Measurements from ENCODE around the gene APOE. TPM values are rescaled to one million over a fixed set of nuclear protein-coding genes. Genes with fewer than 3 reads are reported as not detected.
"Not testable (repeated sequence)": the region's sequence is repeated elsewhere in the genome, so short reads cannot be mapped to it uniquely, and the experiment has no call there.

APOE gene
- 59.9 TPM for total RNA-seq

- DNase-seq, result no peak
Observed at GRCh38 chr19:44905437-44906160, at the start of gene APOE. APOE (plus strand) TSS chr19:44905796; CDS start chr19:44906625, 829 bp downstream.

DNA sequence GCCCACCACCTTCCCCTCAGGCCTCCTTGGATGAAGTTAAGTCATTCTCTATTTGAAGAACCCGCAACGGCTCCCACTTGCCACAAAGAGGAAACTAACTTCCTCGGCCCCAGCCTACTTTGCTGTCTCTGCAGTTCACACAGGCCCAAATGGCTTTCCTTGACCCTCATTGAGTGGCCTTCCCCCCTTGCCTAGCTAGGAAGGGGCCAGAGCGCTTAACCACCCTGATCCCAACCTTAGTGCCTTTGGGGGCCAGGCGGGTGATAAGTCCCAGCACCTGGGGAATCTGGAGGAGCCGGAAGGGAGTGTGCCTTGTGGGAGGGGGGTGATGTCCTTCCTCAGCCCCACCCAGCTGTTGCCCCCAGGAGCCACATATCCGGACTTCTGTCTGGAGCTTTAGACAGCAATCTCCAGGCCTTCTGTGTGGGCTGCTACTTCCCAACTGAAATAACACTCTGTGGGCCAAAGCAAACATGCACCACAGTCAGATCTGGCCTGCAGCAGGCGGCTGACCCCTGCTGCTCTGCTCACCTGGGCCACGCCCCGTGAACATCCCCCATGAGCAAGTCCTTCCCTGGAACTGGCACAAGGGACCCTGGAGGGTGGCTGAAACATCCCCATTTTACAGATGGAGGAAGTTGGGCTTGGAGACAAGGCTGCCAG lies 49.0 kb upstream of the APOE start:
- DNase-seq, result no peak

- DNase-seq, result no peak
Observed at GRCh38 chr19:44857837-44858236, 47.8 kb upstream of the APOE start.

DNA sequence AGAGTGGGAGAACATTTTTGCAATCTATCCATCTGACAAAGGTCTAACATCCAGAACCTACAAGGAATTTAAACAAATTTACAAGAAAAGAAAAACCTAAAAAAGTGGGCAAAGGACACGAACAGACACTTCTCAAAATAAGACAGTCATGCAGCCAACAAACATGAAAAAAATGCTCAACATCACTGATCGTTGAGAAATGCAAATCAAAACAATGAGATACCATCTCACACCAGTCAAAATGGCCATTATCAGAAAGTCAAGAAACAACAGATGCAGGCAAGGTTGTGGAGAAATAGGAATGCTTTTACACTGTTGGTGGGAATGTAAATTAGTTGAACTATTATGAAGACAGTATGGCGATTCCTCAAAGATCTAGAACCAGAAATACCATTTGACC lies 44.0 kb upstream of the APOE start:
- DNase-seq, result not testable (repeated sequence)

- no peak for DNase-seq
Observed at GRCh38 chr19:44863990-44864389, 41.6 kb upstream of the APOE start.

- DNase-seq, result no peak
Observed at GRCh38 chr19:44865196-44865767, 40.3 kb upstream of the APOE start.

DNA sequence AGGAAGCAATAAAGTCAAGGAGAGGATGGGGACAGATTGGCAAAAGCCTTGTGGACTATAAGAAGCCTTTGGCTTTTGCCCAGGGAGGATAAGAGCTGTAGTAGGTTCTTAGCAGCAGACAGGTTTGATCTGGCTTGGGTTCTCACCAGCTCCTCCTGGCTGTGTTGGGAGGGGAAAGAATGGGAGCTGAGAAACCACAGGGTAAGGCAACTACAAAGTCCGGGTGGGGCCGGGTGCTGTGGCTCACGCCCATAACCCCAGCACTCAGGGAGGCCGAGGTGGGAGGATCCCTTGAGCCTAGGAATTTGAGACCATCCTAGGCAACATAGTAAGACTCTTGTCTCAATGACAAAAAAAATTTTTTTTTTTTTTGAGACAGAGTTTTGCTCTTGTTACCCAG lies 38.9 kb upstream of the APOE start:
- DNase-seq, result no peak

DNA sequence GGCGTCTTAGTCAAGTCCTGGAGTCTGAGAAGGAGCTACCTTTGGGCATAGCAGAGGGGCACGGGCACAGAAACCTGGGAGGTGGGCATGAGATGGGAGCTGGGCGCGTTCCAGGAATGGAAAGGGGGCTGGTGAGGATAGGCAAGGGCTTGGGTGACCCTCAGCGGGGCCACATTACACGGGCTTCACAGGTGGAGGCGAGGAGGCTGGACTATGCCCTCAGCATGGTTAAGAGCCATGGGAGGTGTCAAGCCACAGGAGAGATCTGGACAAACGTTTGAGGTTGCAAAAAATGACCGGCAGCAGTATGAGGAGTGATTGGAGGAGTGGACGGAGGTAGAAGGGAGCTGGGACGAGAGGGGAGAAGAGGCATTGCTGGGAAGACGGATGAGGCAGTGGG lies 38.0 kb upstream of the APOE start:
- no peak for DNase-seq

GRCh38 chr19:44869733-44870470 lies 35.7 kb upstream of the APOE start:
- DNase-seq, result no peak

DNA sequence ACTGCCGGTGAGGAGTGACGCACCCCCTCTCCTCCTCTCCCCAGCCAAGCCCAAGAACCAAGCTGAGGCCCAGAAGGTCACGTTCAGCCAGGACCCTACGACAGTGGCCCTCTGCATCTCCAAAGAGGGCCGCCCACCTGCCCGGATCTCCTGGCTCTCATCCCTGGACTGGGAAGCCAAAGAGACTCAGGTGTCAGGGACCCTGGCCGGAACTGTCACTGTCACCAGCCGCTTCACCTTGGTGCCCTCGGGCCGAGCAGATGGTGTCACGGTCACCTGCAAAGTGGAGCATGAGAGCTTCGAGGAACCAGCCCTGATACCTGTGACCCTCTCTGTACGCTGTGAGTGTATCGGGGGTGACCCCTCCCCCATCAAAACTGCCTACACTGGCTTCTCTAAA lies 33.8 kb upstream of the APOE start:
- no peak for DNase-seq

- no peak for DNase-seq
Observed at GRCh38 chr19:44872661-44873060, 32.9 kb upstream of the APOE start.

- no peak for DNase-seq
Observed at GRCh38 chr19:44874317-44874716, 31.3 kb upstream of the APOE start.

GRCh38 chr19:44875666-44876451 lies 29.7 kb upstream of the APOE start:
- DNase-seq, result peak; percentile 41

- peak; percentile 21 for DNase-seq
Observed at GRCh38 chr19:44876930-44877535, 28.6 kb upstream of the APOE start.

- no peak for DNase-seq
Observed at GRCh38 chr19:44878120-44878865, 27.3 kb upstream of the APOE start.

GRCh38 chr19:44879309-44880065 lies 26.1 kb upstream of the APOE start:
- DNase-seq, result no peak

GRCh38 chr19:44882063-44882462 lies 23.5 kb upstream of the APOE start:
- DNase-seq, result no peak

DNA sequence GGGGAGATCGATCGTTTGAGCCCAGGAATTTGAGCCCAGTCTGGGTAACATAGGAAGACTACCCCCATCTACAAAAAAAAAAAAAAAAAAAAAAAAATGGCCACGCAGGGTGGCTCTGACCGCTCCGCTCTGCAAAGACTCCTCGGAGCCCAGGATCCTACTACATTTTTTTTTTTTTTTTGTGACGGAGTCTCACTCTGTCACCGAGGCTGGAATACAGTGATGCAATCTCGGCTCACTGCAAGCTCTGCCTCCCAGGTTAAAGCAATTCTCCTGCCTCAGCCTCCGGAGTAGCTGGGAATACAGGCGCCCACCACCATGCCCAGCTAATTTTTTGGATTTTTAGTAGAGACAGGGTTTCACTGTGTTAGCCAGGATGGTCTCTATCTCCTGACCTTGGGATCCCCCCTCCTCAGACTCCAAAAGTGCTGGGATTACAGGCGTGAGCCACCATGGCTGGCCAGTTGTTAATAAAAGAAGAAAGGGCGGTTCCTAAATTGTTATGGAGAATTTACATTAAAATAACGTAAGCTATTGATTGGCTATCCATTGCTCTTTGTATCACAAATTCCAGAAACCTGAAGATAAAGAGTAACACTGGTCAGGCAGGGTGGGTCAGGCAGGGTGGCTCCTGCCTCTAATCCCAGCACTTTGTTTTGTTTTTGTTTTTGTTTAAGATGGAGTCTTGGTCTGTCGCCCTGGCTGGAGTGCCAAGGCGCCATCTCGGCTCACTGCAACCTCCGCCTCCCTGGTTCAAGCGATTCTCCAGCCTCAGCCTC lies 22.8 kb upstream of the APOE start:
- not testable (repeated sequence) for DNase-seq

GRCh38 chr19:44883922-44884321 lies 21.7 kb upstream of the APOE start:
- DNase-seq, result no peak
